ENCODE measurements around the gene ST3GAL3.

Gene ST3GAL3

GRCh38 chr1:43854473-43854872 is 147.1 kb downstream of the ST3GAL3 start:
- no peak for TF ChIP-seq POLR2AphosphoS5 (IDR thresholded peaks at IDR 0.05; ENCODE audit: low read depth, low read length)
- TF ChIP-seq SIN3A (IDR thresholded peaks at IDR 0.05; ENCODE audit: borderline replicate concordance, insufficient read depth, low read length) = no peak
- TF ChIP-seq FOXP2 (optimal IDR thresholded peaks at IDR 0.05; ENCODE audit: borderline replicate concordance, extremely low read depth, extremely low read length, insufficient read depth) = no peak
- no peak for TF ChIP-seq TAF1 (IDR thresholded peaks at IDR 0.05; ENCODE audit: borderline replicate concordance, insufficient read depth, low read length)
- TF ChIP-seq REST (IDR thresholded peaks at IDR 0.05; ENCODE audit: insufficient read depth in 1 of 2, low read depth in 2 of 2, low read length in 2 of 2) = peak; percentile 77 to 94

- TF ChIP-seq REST (IDR thresholded peaks at IDR 0.05; ENCODE audit: insufficient read depth in 1 of 2, low read depth in 2 of 2, low read length in 2 of 2) (no peak), POLR2AphosphoS5 (IDR thresholded peaks at IDR 0.05; ENCODE audit: low read depth, low read length) (no peak), SIN3A (IDR thresholded peaks at IDR 0.05; ENCODE audit: borderline replicate concordance, insufficient read depth, low read length) (no peak), TAF1 (IDR thresholded peaks at IDR 0.05; ENCODE audit: borderline replicate concordance, insufficient read depth, low read length) (no peak), FOXP2 (optimal IDR thresholded peaks at IDR 0.05; ENCODE audit: borderline replicate concordance, extremely low read depth, extremely low read length, insufficient read depth) (no peak)
Measured at GRCh38 chr1:43856188-43856587, 148.9 kb downstream of the ST3GAL3 start.

DNA sequence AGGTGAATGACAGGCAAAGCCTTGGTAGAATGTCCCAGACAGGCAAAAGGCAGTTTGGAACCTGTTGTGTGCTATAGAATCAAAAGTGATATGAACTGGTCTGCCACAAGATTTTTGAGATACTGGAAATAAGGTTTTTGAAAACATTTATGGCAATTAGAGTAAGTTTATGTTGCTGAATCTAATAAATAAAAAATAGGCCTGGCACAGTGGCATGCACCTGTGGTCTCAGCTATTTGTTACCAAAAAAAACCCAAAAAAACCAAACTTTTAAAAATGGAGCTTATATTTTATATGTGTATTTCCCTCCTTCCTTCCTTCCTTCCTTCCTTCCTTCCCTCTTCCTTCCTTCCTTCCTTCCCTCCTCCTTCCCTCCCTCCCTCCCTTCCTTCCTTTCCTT is 149.8 kb downstream of the ST3GAL3 start:
- TF ChIP-seq POLR2AphosphoS5 (IDR thresholded peaks at IDR 0.05; ENCODE audit: low read depth, low read length) (no peak), REST (IDR thresholded peaks at IDR 0.05; ENCODE audit: insufficient read depth in 1 of 2, low read depth in 2 of 2, low read length in 2 of 2) (no peak), TAF1 (IDR thresholded peaks at IDR 0.05; ENCODE audit: borderline replicate concordance, insufficient read depth, low read length) (no peak), SIN3A (IDR thresholded peaks at IDR 0.05; ENCODE audit: borderline replicate concordance, insufficient read depth, low read length) (no peak), FOXP2 (optimal IDR thresholded peaks at IDR 0.05; ENCODE audit: borderline replicate concordance, extremely low read depth, extremely low read length, insufficient read depth) (no peak)

DNA sequence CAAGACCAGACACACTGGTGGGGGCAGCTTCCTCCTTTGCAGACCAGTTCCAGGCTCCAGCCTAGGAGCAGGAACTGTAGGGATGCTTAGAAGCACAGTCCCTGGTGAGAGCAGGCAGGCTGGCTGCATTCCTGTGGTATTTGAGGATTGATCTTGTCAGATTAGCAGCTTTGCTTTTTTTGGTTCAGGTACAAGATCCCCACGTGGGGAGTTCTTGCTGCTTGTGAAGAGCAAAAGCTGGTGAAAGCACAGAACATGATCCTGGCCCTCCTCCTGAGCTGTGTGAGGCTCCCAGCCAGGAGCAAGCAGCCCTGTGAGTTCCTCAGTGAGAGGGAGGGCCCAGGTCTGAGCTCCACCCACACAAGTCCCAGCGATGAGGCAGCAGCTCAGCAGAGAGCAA is 151.0 kb downstream of the ST3GAL3 start:
- TF ChIP-seq SIN3A (IDR thresholded peaks at IDR 0.05; ENCODE audit: borderline replicate concordance, insufficient read depth, low read length) (0 out of 2 replicates have a peak, but pooled peaks have one; percentile 46), FOXP2 (optimal IDR thresholded peaks at IDR 0.05; ENCODE audit: borderline replicate concordance, extremely low read depth, extremely low read length, insufficient read depth) (no peak)

GRCh38 chr1:43861337-43861736 is 154.0 kb downstream of the ST3GAL3 start:
- no peak for TF ChIP-seq SIN3A (IDR thresholded peaks at IDR 0.05; ENCODE audit: borderline replicate concordance, insufficient read depth, low read length)
- no peak for TF ChIP-seq FOXP2 (optimal IDR thresholded peaks at IDR 0.05; ENCODE audit: borderline replicate concordance, extremely low read depth, extremely low read length, insufficient read depth)
- no peak for TF ChIP-seq REST (IDR thresholded peaks at IDR 0.05; ENCODE audit: insufficient read depth in 1 of 2, low read depth in 2 of 2, low read length in 2 of 2)
- no peak for TF ChIP-seq POLR2AphosphoS5 (IDR thresholded peaks at IDR 0.05; ENCODE audit: low read depth, low read length)
- no peak for TF ChIP-seq TAF1 (IDR thresholded peaks at IDR 0.05; ENCODE audit: borderline replicate concordance, insufficient read depth, low read length)

All from PFSK-1 (cell line).